GM18951 (cell line): Measurements from ENCODE around the gene ATG9B.
A peak's percentile ranks its signal among the peaks of the same experiment; 100 is the strongest.

Source experiments
- POLR2A ChIP-seq: IDR thresholded peaks from 4 replicates; pipeline ENCODE4 v1.6.1; 2011; ENCODE audit warnings: mild to moderate bottlenecking; ENCODE audit not compliant: insufficient read length, insufficient read depth; ENCODE audit errors: extremely low read depth
- in situ Hi-C: fragments of 300-500 bp; cut with MboI; formaldehyde crosslinking; loops from one replicate; pipeline ENCODE4 v1.12.0; 2022; ENCODE audit warnings: low sequenced_read_pairs, mixed read lengths, inconsistent platforms; ENCODE audit not compliant: unreplicated experiment

Gene ATG9B

GRCh38 chr7:151062111-151062398, 37.8 kb upstream of the ATG9B start:
- TF ChIP-seq POLR2A, result no peak
- in situ Hi-C loops, result no loop called here

- in situ Hi-C loops, result no loop called here
- no peak for TF ChIP-seq POLR2A
These were observed 37.2 kb upstream of the ATG9B start for GRCh38 chr7:151061213-151062110.

- TF ChIP-seq POLR2A, result no peak
- in situ Hi-C loops, result no loop called here
These were observed 36.3 kb upstream of the ATG9B start for GRCh38 chr7:151060416-151061212.

- in situ Hi-C loops, result no loop called here
- TF ChIP-seq POLR2A, result no peak
These were observed 35.8 kb upstream of the ATG9B start for GRCh38 chr7:151060113-151060415.

GRCh38 chr7:151059367-151060112, 35.2 kb upstream of the ATG9B start, which contains the start of gene SLC4A2:
Gene SLC4A2 (plus strand): TSS chr7:151059589. CDS start chr7:151061988, 2,399 bp downstream.
- in situ Hi-C loops, result no loop called here

GRCh38 chr7:151058781-151059366, 34.6 kb upstream of the ATG9B start:
- TF ChIP-seq POLR2A, result no peak
- in situ Hi-C loops, result no loop called here

More at GRCh38 chr7:151059367-151060112, 35.2 kb upstream of the ATG9B start, which contains the start of gene SLC4A2:
- peak; percentile 66 for TF ChIP-seq POLR2A

- TF ChIP-seq POLR2A, result peak; percentile 64
- in situ Hi-C loops, result no loop called here
These were observed 33.9 kb upstream of the ATG9B start for GRCh38 chr7:151057989-151058780.

GRCh38 chr7:151057506-151057988, 33.3 kb upstream of the ATG9B start, which contains the start of gene CDK5:
Gene CDK5 (minus strand): TSS chr7:151057897. CDS start chr7:151057848, 49 bp downstream.
- TF ChIP-seq POLR2A, result no peak
- in situ Hi-C loops, result no loop called here

- in situ Hi-C loops, result no loop called here
- no peak for TF ChIP-seq POLR2A
These were observed 32.6 kb upstream of the ATG9B start for GRCh38 chr7:151056666-151057505.

GRCh38 chr7:151056283-151056665, 32.0 kb upstream of the ATG9B start:
- TF ChIP-seq POLR2A, result no peak
- in situ Hi-C loops, result no loop called here

- in situ Hi-C loops, result no loop called here
- no peak for TF ChIP-seq POLR2A
These were observed 29.5 kb upstream of the ATG9B start for GRCh38 chr7:151053751-151054150.
